K562 (cell line): ENCODE data around the gene KLRD1. TPM values are rescaled to one million over a fixed set of nuclear protein-coding genes. Genes with fewer than 3 reads are reported as not detected.

Source experiments
- ATAC-seq: fragments of 200-7000 bp; cut with Tn5 transposase; 3 replicates; pipeline ENCODE4 v1.9.1; 2020; ENCODE audit warnings: moderate library complexity
- BruUV-seq: library from RNA; stranded (reverse); fragments of 400-500 nt; replicated peaks from 2 replicates; lab custom pipeline; 2021; lab: Mats Ljungman, UMichigan
- CTCF ChIA-PET: fragments of 300-600 bp; formaldehyde crosslinking; extraction: SDS; loops from one replicate; lab custom pipeline; 2021; ENCODE audit warnings: low intra/inter-chr PET ratio; lab: Yijun Ruan, JAX
- POLR2A ChIA-PET: fragments of 300-600, 350-650 bp; sonication (Branson Sonifier 250); formaldehyde crosslinking; extraction: SDS; loops from one replicate; lab custom pipeline; 2021; ENCODE audit warnings: antibody characterized with exemption, inconsistent platforms; lab: Yijun Ruan, JAX
- DNase-seq, 4 experiments: peaks; one replicate each; pipeline versions ENCODE4 v3.0.0 to v3.0.0-alpha.2; 2011 to 2018; ENCODE audit warnings: low spot score in 3 of 4, mixed read lengths in 3 of 4; ENCODE audit errors: extremely low read depth in 1 of 4
- FAIRE-seq: peaks from 2 replicates; lab custom pipeline; 2011; peaks lifted over from hg19 to GRCh38; lab: Jason Lieb, UNC
- H2AFZ ChIP-seq: 2 replicates; pipeline ENCODE4 v1.6.0; 2011; ENCODE audit warnings: low read depth, low read length, control low read depth, inconsistent platforms
- H3K27ac ChIP-seq: fragments of 200-600 bp; 3 replicates; pipeline ENCODE4 v1.8.0; 2011; ENCODE audit warnings: low read depth, mild to moderate bottlenecking, control low read depth, inconsistent platforms, low read length, moderate library complexity, mixed read lengths; ENCODE audit errors: extremely low read depth
- H3K27me3 ChIP-seq, 2 experiments: fragments of 300-600 bp in 1 of 2; 2 replicates in 1 of 2; 3 replicates in 1 of 2; pipeline versions ENCODE4 v1.6.0 to v1.8.0; 2011; ENCODE audit warnings: inconsistent platforms in 2 of 2, low read length in 2 of 2, mild to moderate bottlenecking in 1 of 2, mixed read lengths in 1 of 2, moderate library complexity in 1 of 2; ENCODE audit not compliant: control insufficient read depth in 2 of 2, insufficient read depth in 2 of 2
- H3K36me3 ChIP-seq: fragments of 300-600 bp; 3 replicates; pipeline ENCODE4 v1.8.0; 2011; ENCODE audit warnings: mild to moderate bottlenecking, low read length, inconsistent platforms; ENCODE audit not compliant: control insufficient read depth, insufficient read depth
- H3K4me1 ChIP-seq, 2 experiments: fragments of 200-600 bp in 1 of 2; replicated peaks in 1 of 2; 2 replicates in 1 of 2; 3 replicates in 1 of 2; pipeline versions ENCODE4 v1.5.1 to v1.8.0; 2011; ENCODE audit warnings: inconsistent platforms in 2 of 2, low read length in 2 of 2, mild to moderate bottlenecking in 1 of 2, mixed read lengths in 1 of 2, moderate library complexity in 1 of 2; ENCODE audit not compliant: control insufficient read depth in 2 of 2, insufficient read depth in 2 of 2
- H3K4me2 ChIP-seq: 2 replicates; pipeline ENCODE4 v1.6.1; 2011; ENCODE audit warnings: low read length, control low read depth, inconsistent platforms, mixed read lengths; ENCODE audit not compliant: insufficient read depth
- H3K4me3 ChIP-seq: fragments of 200-600 bp; sonication (generic), shearing (Covaris generic); 2 replicates; pipeline ENCODE4 v1.5.1; 2016; ENCODE audit warnings: control low read depth, inconsistent platforms
- H3K79me2 ChIP-seq: fragments of 200-600 bp; 3 replicates; pipeline ENCODE4 v1.8.0; 2011; ENCODE audit warnings: low read length, inconsistent platforms; ENCODE audit not compliant: control insufficient read depth, insufficient read depth
- H3K9ac ChIP-seq, 2 experiments: 2 replicates each; pipeline versions ENCODE4 v1.6.0 to v1.6.1; 2011; ENCODE audit warnings: low read depth in 2 of 2, low read length in 2 of 2, control low read depth in 1 of 2, inconsistent platforms in 1 of 2, mild to moderate bottlenecking in 1 of 2, mixed read lengths in 1 of 2; ENCODE audit not compliant: insufficient read depth in 1 of 2
- H3K9me1 ChIP-seq: one replicate; pipeline ENCODE4 v1.6.0; 2011; ENCODE audit warnings: inconsistent platforms, mild to moderate bottlenecking, low read length, moderate library complexity; ENCODE audit not compliant: control insufficient read depth, insufficient read depth
- H3K9me3 ChIP-seq: replicated peaks from 2 replicates; pipeline ENCODE4 v1.5.1; 2011; ENCODE audit warnings: low read depth, low read length, inconsistent platforms; ENCODE audit not compliant: control insufficient read depth, insufficient read depth
- H4K20me1 ChIP-seq: replicated peaks from 2 replicates; pipeline ENCODE4 v1.6.1; 2011; ENCODE audit warnings: low read length, inconsistent platforms, mixed read lengths; ENCODE audit not compliant: control insufficient read depth, insufficient read depth
- DPF2 ChIP-seq: fragments of 450-650 bp; IDR thresholded peaks from 2 replicates; pipeline ENCODE4 v1.6.1; 2016
- E2F6 ChIP-seq, 2 experiments: IDR thresholded peaks; 2 replicates each; pipeline ENCODE4 v1.6.1; 2011; ENCODE audit warnings: borderline replicate concordance in 1 of 2, control low read depth in 1 of 2, low read depth in 1 of 2, low read length in 1 of 2, mild to moderate bottlenecking in 1 of 2, mixed read lengths in 1 of 2, moderate library complexity in 1 of 2; ENCODE audit not compliant: insufficient read depth in 1 of 2, insufficient read length in 1 of 2, poor library complexity in 1 of 2, severe bottlenecking in 1 of 2; ENCODE audit errors: extremely low read depth in 1 of 2
- GTF2A2 ChIP-seq: IDR thresholded peaks from 2 replicates; pipeline ENCODE4 v1.6.1; 2016; ENCODE audit warnings: mild to moderate bottlenecking, missing genetic modification characterization, missing compliant biosample characterization
- HDAC2 ChIP-seq: fragments of 450-650 bp; IDR thresholded peaks from 2 replicates; pipeline ENCODE4 v1.6.1; 2016; ENCODE audit warnings: mild to moderate bottlenecking
- JUN ChIP-seq, 2 experiments: sonication (generic) in 1 of 2; formaldehyde crosslinking in 1 of 2; IDR thresholded peaks; 2 replicates each; pipeline versions ENCODE4 v1.6.1 to v1.8.0; 2012 to 2022; ENCODE audit warnings: borderline replicate concordance in 2 of 2, mild to moderate bottlenecking in 2 of 2, improper control_type of control experiment in 1 of 2, low read depth in 1 of 2, low read length in 1 of 2, missing genetic modification reagents in 1 of 2
- KHSRP ChIP-seq: fragments of 450-650 bp; IDR thresholded peaks from 2 replicates; pipeline ENCODE4 v1.6.1; 2017
- NELFE ChIP-seq: IDR thresholded peaks from 2 replicates; pipeline ENCODE4 v1.6.1; 2011; ENCODE audit warnings: mild to moderate bottlenecking; ENCODE audit not compliant: insufficient read depth, insufficient read length
- NR3C1 ChIP-seq: sonication (generic); formaldehyde crosslinking; IDR thresholded peaks from 2 replicates; pipeline ENCODE4 v1.8.1; 2022; ENCODE audit warnings: missing genetic modification reagents
- SMAD1 ChIP-seq: fragments of 150-350 bp; IDR thresholded peaks from 2 replicates; pipeline ENCODE4 v1.6.1; 2014; ENCODE audit warnings: low read length, low read depth; ENCODE audit not compliant: partially characterized antibody
- SRSF9 ChIP-seq: fragments of 200-400 bp; formaldehyde crosslinking; IDR thresholded peaks from 2 replicates; pipeline ENCODE4 v1.6.1; 2017; ENCODE audit warnings: low read depth, low read length, borderline replicate concordance
- WHSC1 ChIP-seq: IDR thresholded peaks from one replicate; pipeline ENCODE4 v1.6.1; 2012; ENCODE audit warnings: low read length, control low read depth, inconsistent platforms
- ZBTB9 ChIP-seq: fragments of 450-650 bp; formaldehyde crosslinking; IDR thresholded peaks from 2 replicates; pipeline ENCODE4 v1.4.0; 2020; ENCODE audit warnings: mild to moderate bottlenecking, moderate library complexity
- ZNF431 ChIP-seq: sonication (generic); formaldehyde crosslinking; IDR thresholded peaks from 2 replicates; pipeline ENCODE4 v1.8.0; 2022; ENCODE audit warnings: mild to moderate bottlenecking, missing genetic modification reagents
- WGBS: fragments of 100-300 bp; shearing (Covaris generic); methylation state at CpG from one replicate; pipeline ENCODE4 v1.1.6; 2016; ENCODE audit warnings: low coverage, mixed read lengths; ENCODE audit not compliant: insufficient coverage; ENCODE audit errors: missing lambda C conversion rate; 5-methylcytosine and 5-hydroxymethylcytosine counted together
- in situ Hi-C: fragments of 300-500 bp; cut with MboI; formaldehyde crosslinking; loops from 4 replicates; pipeline ENCODE4 v1.15.0; 2018; ENCODE audit warnings: inconsistent platforms, mixed read lengths
- intact Hi-C: fragments of 100-400 bp; cut with micrococcal nuclease; formaldehyde crosslinking; loops from 2 replicates; pipeline ENCODE4 v1.14.2; 2022
- polyA plus RNA-seq, 8 experiments: library from polyadenylated mRNA; depleted of rRNA in 4 of 8; stranded (reverse) in 5 of 8; unstranded in 3 of 8; fragments of >200 nt; fragmentation: Nextera tagmentation in 2 of 8; fragmentation: Illumina TruSeq in 1 of 8; extraction: Ambion mirVana in 2 of 8; extraction: Trizol in 1 of 8; gene quantifications; 2 replicates each; pipeline versions ENCODE4 v1.2.1 to v1.2.3, GENCODE V29; 2011 to 2014; ENCODE audit warnings: inconsistent platforms in 1 of 8, missing spikeins in 1 of 8
- total RNA-seq, 7 experiments: library from RNA; depleted of rRNA in 6 of 7; stranded (reverse); fragments of >200 nt in 6 of 7; fragmentation: Illumina TruSeq in 2 of 7; extraction: Trizol in 2 of 7; gene quantifications; 2 replicates each; pipeline versions ENCODE4 v1.2.1 to v1.2.3, GENCODE V29; 2011 to 2021; ENCODE audit warnings: low replicate concordance in 1 of 7
- TF ChIP-seq, protein P1 (sequence below): IDR thresholded peaks from 2 replicates; pipeline ENCODE4 v1.6.1; 2011; ENCODE audit not compliant: insufficient read length; ENCODE audit errors: extremely low read depth
- TF ChIP-seq, protein P2 (sequence below): sonication (generic); formaldehyde crosslinking; IDR thresholded peaks from 2 replicates; pipeline ENCODE4 v1.8.0; 2023; ENCODE audit warnings: mild to moderate bottlenecking, missing genetic modification reagents

KLRD1 gene
- total and polyA plus RNA-seq, 9 of the 15 experiments (the other 6 are each of a cell fraction or from before 2014, with no cell fraction given): not detected

DNA sequence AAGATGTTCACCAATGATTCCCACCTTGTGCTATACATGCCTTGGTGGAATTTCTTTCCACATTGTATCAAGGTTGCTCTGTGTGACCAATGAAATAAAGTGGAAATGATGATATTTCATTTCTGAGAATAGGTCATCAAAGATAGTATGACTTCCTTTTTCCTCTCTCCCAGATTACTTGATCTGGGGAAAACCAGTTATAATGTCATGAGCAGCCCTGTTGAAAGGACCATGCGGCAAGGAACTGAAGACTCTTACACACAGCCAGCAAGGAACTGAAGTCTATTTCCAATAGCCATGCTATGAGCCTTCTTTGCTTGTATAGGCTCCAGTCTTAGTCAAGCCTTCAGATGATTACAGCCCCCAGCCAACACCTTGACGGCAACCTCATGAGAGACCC lies 11.7 kb downstream of the KLRD1 start:
- in situ Hi-C loops: no loop called here
- H3K79me2 ChIP-seq: no peaks in the 10 kb centered on the region
- no peaks in the 10 kb centered on the region for H4K20me1 ChIP-seq
- CTCF ChIA-PET: interaction anchor here (0.7 kb wide), 1 partner anchor 1744 kb away, joined by 3 read pairs; no protein-coding TSS in a partner anchor
- intact Hi-C loops: no loop called here
- no peaks in the 10 kb centered on the region for H3K27me3 ChIP-seq
- H3K9me3 ChIP-seq: no peaks in the 10 kb centered on the region
- no TSS peak for BruUV-seq
- H2AFZ ChIP-seq: no peak overlapping the region
- no peak overlapping the region for H3K27ac ChIP-seq
- H3K4me1 ChIP-seq: no peaks in the 10 kb centered on the region
- POLR2A ChIA-PET: no interaction called here
- ATAC-seq (no peak), FAIRE-seq (no peak), DNase-seq (no peak)
- H3K9me1 ChIP-seq: no peaks in the 10 kb centered on the region
- TF ChIP-seq NELFE: no peak
- TF ChIP-seq, protein P1, sequence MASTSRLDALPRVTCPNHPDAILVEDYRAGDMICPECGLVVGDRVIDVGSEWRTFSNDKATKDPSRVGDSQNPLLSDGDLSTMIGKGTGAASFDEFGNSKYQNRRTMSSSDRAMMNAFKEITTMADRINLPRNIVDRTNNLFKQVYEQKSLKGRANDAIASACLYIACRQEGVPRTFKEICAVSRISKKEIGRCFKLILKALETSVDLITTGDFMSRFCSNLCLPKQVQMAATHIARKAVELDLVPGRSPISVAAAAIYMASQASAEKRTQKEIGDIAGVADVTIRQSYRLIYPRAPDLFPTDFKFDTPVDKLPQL: no peak
- TF ChIP-seq, protein P2, sequence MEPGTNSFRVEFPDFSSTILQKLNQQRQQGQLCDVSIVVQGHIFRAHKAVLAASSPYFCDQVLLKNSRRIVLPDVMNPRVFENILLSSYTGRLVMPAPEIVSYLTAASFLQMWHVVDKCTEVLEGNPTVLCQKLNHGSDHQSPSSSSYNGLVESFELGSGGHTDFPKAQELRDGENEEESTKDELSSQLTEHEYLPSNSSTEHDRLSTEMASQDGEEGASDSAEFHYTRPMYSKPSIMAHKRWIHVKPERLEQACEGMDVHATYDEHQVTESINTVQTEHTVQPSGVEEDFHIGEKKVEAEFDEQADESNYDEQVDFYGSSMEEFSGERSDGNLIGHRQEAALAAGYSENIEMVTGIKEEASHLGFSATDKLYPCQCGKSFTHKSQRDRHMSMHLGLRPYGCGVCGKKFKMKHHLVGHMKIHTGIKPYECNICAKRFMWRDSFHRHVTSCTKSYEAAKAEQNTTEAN (CRISPR knock-in tag): no peak
- TF ChIP-seq DPF2: no peak
- TF ChIP-seq NR3C1 (CRISPR knock-in tag): no peak
- TF ChIP-seq E2F6 (IDR thresholded peaks at IDR 0.05; ENCODE audit: borderline replicate concordance in 1 of 2, extremely low read depth in 1 of 2, insufficient read depth in 1 of 2, insufficient read length in 1 of 2, low read depth in 1 of 2, low read length in 1 of 2, poor library complexity in 1 of 2, severe bottlenecking in 1 of 2): no peak
- no peak for TF ChIP-seq KHSRP
- TF ChIP-seq JUN (IDR thresholded peaks at IDR 0.05; ENCODE audit: borderline replicate concordance, low read depth, low read length): no peak
- no peak for TF ChIP-seq JUN (CRISPR knock-in tag; IDR thresholded peaks at IDR 0.05; ENCODE audit: borderline replicate concordance)
- no peak for TF ChIP-seq ZNF431 (CRISPR knock-in tag)
- TF ChIP-seq SRSF9: no peak
- no peak for TF ChIP-seq GTF2A2 (tag)
- TF ChIP-seq SMAD1: no peak
- TF ChIP-seq WHSC1: no peak
- no peak for TF ChIP-seq HDAC2
- no peak for TF ChIP-seq ZBTB9 (CRISPR knock-in tag)
- H3K9ac ChIP-seq: no peak overlapping the region
- WGBS: 0% methylated on average over 2 of the region's 2 CpGs
- no peak overlapping the region for H3K4me3 ChIP-seq
- H3K36me3 ChIP-seq: no peaks in the 10 kb centered on the region
- no peak overlapping the region for H3K4me2 ChIP-seq
